Neuronal stem cell (in vitro differentiated cells): ENCODE data around the gene ENOX2.

Experiments
- DNase-seq: peaks from one replicate; pipeline ENCODE4 v3.0.0-alpha.2; 2013; ENCODE audit warnings: low spot score
- H2AFZ ChIP-seq: one replicate; pipeline ENCODE4 v1.6.1; 2013; ENCODE audit warnings: mild to moderate bottlenecking, low read length, inconsistent platforms
- H2AK5ac ChIP-seq: 2 replicates; pipeline ENCODE4 v1.6.1; 2013; ENCODE audit warnings: low read depth, mild to moderate bottlenecking, inconsistent platforms, low read length, moderate library complexity, mixed read lengths
- H2BK120ac ChIP-seq: 2 replicates; pipeline ENCODE4 v1.6.1; 2013; ENCODE audit warnings: low read depth, mild to moderate bottlenecking, inconsistent platforms, low read length, moderate library complexity, mixed read lengths
- H2BK12ac ChIP-seq: one replicate; pipeline ENCODE4 v1.6.1; 2013; ENCODE audit warnings: low read length, inconsistent platforms
- H2BK15ac ChIP-seq: 2 replicates; pipeline ENCODE4 v1.6.1; 2013; ENCODE audit warnings: mild to moderate bottlenecking, low read length, inconsistent platforms, mixed read lengths
- H2BK5ac ChIP-seq: one replicate; pipeline ENCODE4 v1.6.1; 2013; ENCODE audit warnings: inconsistent platforms, mild to moderate bottlenecking, low read length, moderate library complexity
- H3K14ac ChIP-seq: one replicate; pipeline ENCODE4 v1.6.1; 2013; ENCODE audit warnings: low read length, inconsistent platforms
- H3K18ac ChIP-seq: 2 replicates; pipeline ENCODE4 v1.6.1; 2013; ENCODE audit warnings: low read length, inconsistent platforms
- H3K23ac ChIP-seq: 2 replicates; pipeline ENCODE4 v1.6.1; 2013; ENCODE audit warnings: low read depth, mild to moderate bottlenecking, mixed read lengths, low read length, inconsistent platforms; ENCODE audit not compliant: poor library complexity
- H3K27ac ChIP-seq: replicated peaks from 3 replicates; pipeline ENCODE4 v1.5.1; 2013; ENCODE audit warnings: low read length, inconsistent platforms
- H3K27me3 ChIP-seq, 3 experiments: 2 replicates each; pipeline ENCODE4 v1.6.1; 2013; ENCODE audit warnings: low read length in 3 of 3, mild to moderate bottlenecking in 2 of 3, inconsistent platforms in 1 of 3, low read depth in 1 of 3, mixed read lengths in 1 of 3, moderate library complexity in 1 of 3; ENCODE audit not compliant: control insufficient read depth in 3 of 3, insufficient read depth in 3 of 3
- H3K36me3 ChIP-seq, 2 donors: replicated peaks in 1 of 2; 2 replicates each; pipeline ENCODE4 v1.6.1; 2013; ENCODE audit warnings: low read length in 2 of 2; ENCODE audit not compliant: control insufficient read depth in 2 of 2, insufficient read depth in 2 of 2
- H3K4ac ChIP-seq: 2 replicates; pipeline ENCODE4 v1.6.1; 2013; ENCODE audit warnings: inconsistent platforms, mild to moderate bottlenecking, low read length, moderate library complexity
- H3K4me1 ChIP-seq, 2 donors: 1 replicate in 1 of 2; 2 replicates in 1 of 2; pipeline ENCODE4 v1.6.1; 2013; ENCODE audit warnings: low read length in 2 of 2, low read depth in 1 of 2; ENCODE audit not compliant: control insufficient read depth in 2 of 2, insufficient read depth in 1 of 2
- H3K4me2 ChIP-seq: one replicate; pipeline ENCODE4 v1.6.1; 2013; ENCODE audit warnings: mild to moderate bottlenecking, low read length, inconsistent platforms; ENCODE audit not compliant: insufficient read depth, poor library complexity, severe bottlenecking
- H3K4me3 ChIP-seq, 2 donors: 2 replicates each; pipeline ENCODE4 v1.5.1; 2013; ENCODE audit warnings: low read length in 2 of 2, mild to moderate bottlenecking in 2 of 2, inconsistent platforms in 1 of 2, moderate library complexity in 1 of 2
- H3K79me1 ChIP-seq: one replicate; pipeline ENCODE4 v1.6.1; 2013; ENCODE audit warnings: low read depth, mild to moderate bottlenecking, inconsistent platforms, low read length, moderate library complexity
- H3K9ac ChIP-seq: one replicate; pipeline ENCODE4 v1.6.1; 2013; ENCODE audit warnings: mild to moderate bottlenecking, low read depth, low read length, inconsistent platforms; ENCODE audit not compliant: poor library complexity
- H3K9me3 ChIP-seq, 2 donors: replicated peaks in 1 of 2; 2 replicates each; pipeline versions ENCODE3 to v1.6.1; 2013; ENCODE audit warnings: low read length in 2 of 2, mild to moderate bottlenecking in 2 of 2, inconsistent platforms in 1 of 2, low read depth in 1 of 2, mixed read lengths in 1 of 2, moderate library complexity in 1 of 2; ENCODE audit not compliant: control insufficient read depth in 2 of 2, insufficient read depth in 1 of 2
- H4K8ac ChIP-seq: one replicate; pipeline ENCODE4 v1.6.1; 2013; ENCODE audit warnings: low read depth, mild to moderate bottlenecking, inconsistent platforms, low read length, moderate library complexity
- H4K91ac ChIP-seq: one replicate; pipeline ENCODE4 v1.6.1; 2013; ENCODE audit warnings: low read length, low read depth, mild to moderate bottlenecking, inconsistent platforms; ENCODE audit not compliant: poor library complexity
- WGBS, 2 donors: extraction: QIAGEN DNeasy Blood & Tissue Kit; methylation state at CpG; one replicate each; pipeline ENCODE4 v1.1.7; 2013; ENCODE audit warnings: missing lambda C conversion rate in 2 of 2, mixed read lengths in 1 of 2; ENCODE audit not compliant: insufficient read length in 2 of 2, insufficient replicate concordance in 1 of 2; ENCODE audit errors: extremely low coverage in 2 of 2; 5-methylcytosine and 5-hydroxymethylcytosine counted together

ENOX2 gene

GRCh38 chrX:130769835-130770234 is 133.2 kb downstream of the ENOX2 start:
- no peak overlapping the region for H3K4me3 ChIP-seq
- H4K91ac ChIP-seq, result no peak overlapping the region
- DNase-seq, result no peak
- no peak overlapping the region for H2BK120ac ChIP-seq
- no peak overlapping the region for H2AK5ac ChIP-seq
- H3K14ac ChIP-seq, result no peak overlapping the region
- no peak overlapping the region for H3K27ac ChIP-seq
- no peak overlapping the region for H3K18ac ChIP-seq
- no peak overlapping the region for H3K9ac ChIP-seq
- H2BK5ac ChIP-seq, result no peak overlapping the region
- no peak overlapping the region for H2BK12ac ChIP-seq
- no CpG with 5 or more reads among the region's 4 CpGs for WGBS, 2 donors
- H3K4ac ChIP-seq, result no peak overlapping the region
- no peak overlapping the region for H2BK15ac ChIP-seq
- H3K36me3 ChIP-seq, result no peaks in the 10 kb centered on the region
- no peak overlapping the region for H3K4me2 ChIP-seq
- peaks cover 2 to 5% of the 10 kb centered on the region in 2 donors for H3K4me1 ChIP-seq
- H3K9me3 ChIP-seq, result no peaks in the 10 kb centered on the region
- no peaks in the 10 kb centered on the region for H3K79me1 ChIP-seq
- H2AFZ ChIP-seq, result no peak overlapping the region
- no peaks in the 10 kb centered on the region for H3K27me3 ChIP-seq
- no peak overlapping the region for H3K23ac ChIP-seq
- no peak overlapping the region for H4K8ac ChIP-seq

- H3K27ac ChIP-seq, result no peak overlapping the region
- no peak overlapping the region for H3K4ac ChIP-seq
- no peak overlapping the region for H3K14ac ChIP-seq
- H2AK5ac ChIP-seq, result no peak overlapping the region
- H2AFZ ChIP-seq, result no peak overlapping the region
- H3K4me2 ChIP-seq, result no peak overlapping the region
- H2BK5ac ChIP-seq, result no peak overlapping the region
- H3K9ac ChIP-seq, result no peak overlapping the region
- no peak overlapping the region for H3K18ac ChIP-seq
- no peak overlapping the region for H3K23ac ChIP-seq
- H3K4me3 ChIP-seq, result no peak overlapping the region
- no peak overlapping the region for H2BK12ac ChIP-seq
- no peaks in the 10 kb centered on the region for H3K36me3 ChIP-seq
- DNase-seq, result no peak
- no peak overlapping the region for H2BK120ac ChIP-seq
- H3K79me1 ChIP-seq, result no peaks in the 10 kb centered on the region
- H3K27me3 ChIP-seq, result no peaks in the 10 kb centered on the region
- WGBS, 2 donors, result no CpG with 5 or more reads among the region's 1 CpG
- no peak overlapping the region for H2BK15ac ChIP-seq
- no peak overlapping the region for H4K91ac ChIP-seq
- no peak overlapping the region for H4K8ac ChIP-seq
- H3K4me1 ChIP-seq, result no peaks in the 10 kb centered on the region
- H3K9me3 ChIP-seq, result no peaks in the 10 kb centered on the region
These were observed 144.9 kb downstream of the ENOX2 start for GRCh38 chrX:130758072-130758471.

- H3K27me3 ChIP-seq, result no peaks in the 10 kb centered on the region
- no peak overlapping the region for H2AFZ ChIP-seq
- H2BK12ac ChIP-seq, result no peak overlapping the region
- no peak overlapping the region for H3K14ac ChIP-seq
- no peak overlapping the region for H3K4me3 ChIP-seq
- no peaks in the 10 kb centered on the region for H3K4me1 ChIP-seq
- no peak overlapping the region for H4K91ac ChIP-seq
- no peak overlapping the region for H3K23ac ChIP-seq
- H2BK5ac ChIP-seq, result no peak overlapping the region
- no peaks in the 10 kb centered on the region for H3K9me3 ChIP-seq
- H2BK120ac ChIP-seq, result no peak overlapping the region
- no peak overlapping the region for H2AK5ac ChIP-seq
- H3K4ac ChIP-seq, result no peak overlapping the region
- H3K9ac ChIP-seq, result no peak overlapping the region
- no peak overlapping the region for H3K4me2 ChIP-seq
- no peaks in the 10 kb centered on the region for H3K79me1 ChIP-seq
- no peaks in the 10 kb centered on the region for H3K36me3 ChIP-seq
- no peak overlapping the region for H4K8ac ChIP-seq
- WGBS, 2 donors, result no CpG with 5 or more reads among the region's 4 CpGs
- H2BK15ac ChIP-seq, result no peak overlapping the region
- H3K18ac ChIP-seq, result no peak overlapping the region
- no peak overlapping the region for H3K27ac ChIP-seq
- no peak for DNase-seq
These were observed 146.8 kb downstream of the ENOX2 start for GRCh38 chrX:130756233-130756632.

GRCh38 chrX:130754353-130754752 is 148.7 kb downstream of the ENOX2 start:
- Histone ChIP-seq H3K4ac (no peak overlapping the region), H3K18ac (no peak overlapping the region), H3K9me3 (no peaks in the 10 kb centered on the region), H3K79me1 (no peaks in the 10 kb centered on the region), H4K8ac (no peak overlapping the region), H3K4me2 (no peak overlapping the region), H2BK15ac (no peak overlapping the region), H3K4me1 (peaks cover 5 to 12% of the 10 kb centered on the region in 2 donors), H2BK120ac (no peak overlapping the region), H3K23ac (no peak overlapping the region), H2BK5ac (no peak overlapping the region), H3K27me3 (no peaks in the 10 kb centered on the region), H2AK5ac (no peak overlapping the region), H3K14ac (no peak overlapping the region), H3K4me3 (no peak overlapping the region), H3K9ac (no peak overlapping the region), H4K91ac (no peak overlapping the region), H3K27ac (no peak overlapping the region), H2AFZ (no peak overlapping the region), H3K36me3 (no peaks in the 10 kb centered on the region), H2BK12ac (no peak overlapping the region)
- no peak for DNase-seq
- no CpG with 5 or more reads among the region's 1 CpG for WGBS, 2 donors
